Hypothalamus (tissue), 51 donors: ENCODE measurements around the gene SBF1.
"Not testable (repeated sequence)": the region's sequence is repeated elsewhere in the genome, so short reads cannot be mapped to it uniquely, and the experiment has no call there.

ENCODE experiments used
- DNase-seq, 51 donors: peaks; one replicate each; lab custom pipeline; 2025; lab: John Stamatoyannopoulos, UW

Gene SBF1

DNA sequence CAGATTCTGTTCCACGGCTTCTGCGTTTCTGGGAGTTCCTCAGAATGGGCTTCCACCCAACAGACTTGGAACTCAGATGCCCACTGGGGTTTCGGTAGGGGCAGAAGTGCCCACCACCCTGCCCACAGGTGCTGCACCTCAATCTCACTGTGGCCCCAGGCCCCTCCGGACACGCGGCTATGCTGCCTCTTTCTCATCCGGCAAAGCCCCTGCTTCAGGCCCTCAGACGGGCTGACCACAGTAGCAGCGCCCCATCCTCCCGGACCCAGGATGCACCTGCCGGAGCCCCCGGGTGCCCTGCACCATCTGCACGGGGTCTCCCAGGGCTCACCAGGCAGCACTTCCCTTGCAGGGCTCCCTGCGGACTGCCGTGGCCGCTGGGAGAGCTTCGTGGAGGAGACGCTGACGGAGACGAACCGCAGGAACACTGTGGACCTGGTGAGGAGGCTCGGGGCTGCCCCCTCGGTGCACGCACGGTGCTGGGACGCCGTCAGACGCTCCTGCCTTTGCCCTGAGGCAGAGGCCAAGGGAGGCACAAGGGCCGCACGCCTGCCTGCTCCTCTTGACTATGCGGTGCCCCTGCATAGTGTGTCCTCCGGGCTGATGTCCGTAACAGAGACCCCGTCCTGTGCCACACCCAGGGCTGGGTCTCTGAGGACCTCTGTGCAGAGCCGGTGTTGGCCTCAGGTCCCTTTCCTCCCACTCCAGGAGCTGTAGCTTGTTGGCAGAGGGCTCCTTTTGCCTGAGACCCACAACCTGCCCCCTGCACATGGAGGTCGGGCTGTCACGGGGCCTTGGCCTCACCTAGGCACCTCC lies 38.6 kb downstream of the SBF1 start:
- no peak for DNase-seq

DNA sequence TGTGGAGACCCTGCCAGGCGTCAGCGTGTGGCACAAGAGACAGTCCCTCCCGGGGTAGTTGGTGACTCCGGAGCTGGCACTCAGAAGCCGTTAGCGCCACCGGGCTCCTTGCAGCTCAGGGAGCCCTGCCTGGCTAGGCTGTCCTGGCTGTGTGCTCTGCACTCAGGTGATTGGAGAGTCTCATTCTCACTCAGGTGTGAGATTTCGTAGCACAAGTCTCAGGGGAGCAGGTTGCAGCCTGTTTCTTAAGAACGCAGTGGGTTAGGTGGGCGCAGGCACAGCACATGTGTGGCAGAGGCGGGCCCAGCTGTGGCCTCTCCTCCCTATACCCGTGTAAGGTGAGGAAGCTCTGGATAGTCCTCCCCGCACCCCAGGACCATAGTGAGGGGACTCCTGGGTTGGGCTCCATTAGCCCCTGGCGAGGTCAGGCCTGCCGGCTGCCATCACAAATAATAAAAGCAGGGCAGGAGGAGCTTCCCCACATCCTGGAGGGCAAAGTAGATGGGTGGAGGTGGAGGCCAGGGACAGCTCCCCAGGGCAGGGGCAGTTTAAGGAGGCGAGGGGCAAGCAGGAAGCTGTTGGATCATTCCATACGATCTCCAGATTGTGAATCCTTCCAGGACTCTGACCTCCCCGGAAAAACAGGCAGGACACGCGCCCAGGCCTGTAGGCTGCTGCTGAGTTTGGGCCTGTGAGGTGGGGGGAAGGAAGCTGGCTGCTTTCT lies 39.4 kb downstream of the SBF1 start:
- DNase-seq: no peak

DNA sequence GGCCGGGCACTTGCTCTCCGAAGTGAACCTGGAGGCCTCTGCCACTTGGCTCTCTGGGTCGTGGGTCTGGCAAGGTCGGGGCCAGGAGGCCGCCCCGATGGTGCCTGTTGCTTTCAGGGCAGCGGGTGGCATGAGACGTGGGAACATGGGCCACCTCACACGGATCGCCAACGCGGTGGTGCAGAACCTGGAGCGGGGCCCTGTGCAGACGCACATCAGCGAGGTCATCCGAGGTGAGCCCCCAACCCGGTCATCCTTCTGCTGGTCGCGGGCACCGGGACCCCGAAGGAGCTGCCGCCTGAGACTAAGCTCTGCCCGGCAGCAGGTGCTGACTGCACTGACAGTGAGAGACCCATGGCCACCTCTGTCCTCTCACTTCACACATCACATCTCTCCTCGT lies 40.0 kb downstream of the SBF1 start:
- DNase-seq: no peak

DNA sequence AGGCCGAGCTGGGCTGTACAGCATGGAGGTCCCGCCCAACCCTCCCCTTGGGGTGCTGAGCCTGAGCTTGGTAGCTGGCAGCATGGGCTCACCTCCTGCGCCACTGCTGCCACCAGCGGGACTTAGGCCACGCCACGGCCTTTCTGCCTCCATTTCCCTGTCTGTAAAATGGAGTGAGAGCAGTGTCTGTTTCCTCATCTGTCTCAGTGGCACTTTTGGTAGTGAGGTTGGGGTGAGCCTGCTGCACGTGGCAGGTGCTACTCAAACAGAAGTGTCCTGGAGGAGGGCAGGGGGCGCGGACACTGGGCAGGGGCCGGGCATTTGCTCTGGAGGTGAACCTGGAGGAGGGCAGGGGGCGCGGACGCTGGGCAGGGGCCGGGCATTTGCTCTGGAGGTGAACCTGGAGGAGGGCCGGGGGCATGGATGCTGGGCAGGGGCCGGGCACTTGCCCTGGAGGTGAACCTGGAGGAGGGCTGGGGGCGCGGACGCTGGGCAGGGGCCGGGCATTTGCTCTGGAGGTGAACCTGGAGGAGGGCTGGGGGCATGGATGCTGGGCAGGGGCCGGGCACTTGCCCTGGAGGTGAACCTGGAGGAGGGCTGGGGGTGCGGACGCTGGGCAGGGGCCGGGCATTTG lies 41.8 kb downstream of the SBF1 start:
- not testable (repeated sequence) for DNase-seq

DNA sequence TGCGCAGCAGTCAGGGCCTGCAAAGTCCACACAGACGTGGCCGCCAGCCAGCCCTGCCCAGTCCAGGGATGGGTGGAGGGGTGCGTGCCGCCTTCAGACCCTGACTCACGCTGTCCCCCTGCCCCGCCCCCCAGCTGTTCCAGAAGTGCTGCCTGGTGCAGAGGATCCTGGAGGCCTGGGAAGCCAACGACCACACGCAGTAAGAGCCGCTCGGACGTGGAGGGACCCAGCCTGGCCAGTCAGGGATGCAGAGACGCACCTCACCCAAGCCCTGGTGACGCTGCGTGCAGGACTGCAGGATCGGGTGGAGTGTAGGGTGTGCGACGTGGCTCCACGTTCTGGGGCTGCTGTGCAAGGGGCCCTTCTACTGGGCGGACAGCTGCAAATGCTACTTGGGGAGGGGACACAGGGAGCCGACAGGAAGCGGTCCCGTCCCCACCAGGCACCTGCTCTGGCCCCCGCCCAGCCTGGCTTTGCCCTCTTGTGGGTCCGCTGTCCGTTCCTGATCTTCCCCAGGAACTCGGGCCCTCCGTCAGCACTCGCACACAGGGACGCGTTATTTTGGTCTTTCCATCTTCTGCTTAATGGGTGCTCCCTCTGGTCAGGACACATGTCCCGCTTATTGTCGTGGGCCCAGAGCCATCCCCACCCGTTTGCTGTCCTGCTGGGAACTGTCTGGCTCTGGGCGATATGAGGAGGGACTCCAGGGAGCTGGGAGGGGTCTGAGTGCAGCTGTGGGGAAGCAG lies 42.5 kb downstream of the SBF1 start:
- DNase-seq: no peak

DNA sequence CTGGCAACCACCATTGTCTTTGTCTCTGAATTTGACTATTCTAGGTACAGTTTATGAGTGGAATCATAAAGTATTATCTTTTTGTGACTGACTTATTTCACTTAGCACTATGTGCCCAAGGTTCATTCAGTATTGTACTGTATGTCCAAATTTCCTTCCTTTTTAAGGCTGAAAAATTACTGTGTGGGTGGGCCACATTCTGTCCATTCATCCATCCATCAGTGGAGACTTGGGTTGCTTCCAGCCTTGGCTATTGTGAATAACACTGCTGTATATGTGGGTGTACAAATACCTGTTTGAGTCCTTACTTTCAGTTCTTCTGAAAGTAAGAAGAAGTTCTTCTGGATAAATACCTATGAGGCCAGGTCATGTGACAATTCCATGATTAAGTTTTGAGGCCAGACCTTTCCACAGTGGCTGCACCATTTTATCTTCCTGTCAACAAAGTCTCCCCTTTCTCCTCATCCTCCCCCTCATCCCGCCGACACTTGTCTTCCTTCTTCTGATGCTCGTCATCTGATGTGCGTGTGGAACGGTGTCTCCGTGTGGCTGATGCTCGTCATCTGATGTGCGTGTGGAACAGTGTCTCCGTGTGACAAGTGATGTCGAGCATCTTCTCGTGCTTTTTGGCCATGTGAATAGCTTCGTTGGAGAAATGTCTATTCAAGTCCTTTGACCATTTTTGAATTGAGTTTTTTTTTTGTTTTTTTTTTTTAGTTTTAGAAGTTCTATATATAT lies 49.5 kb downstream of the SBF1 start:
- DNase-seq: no peak

DNA sequence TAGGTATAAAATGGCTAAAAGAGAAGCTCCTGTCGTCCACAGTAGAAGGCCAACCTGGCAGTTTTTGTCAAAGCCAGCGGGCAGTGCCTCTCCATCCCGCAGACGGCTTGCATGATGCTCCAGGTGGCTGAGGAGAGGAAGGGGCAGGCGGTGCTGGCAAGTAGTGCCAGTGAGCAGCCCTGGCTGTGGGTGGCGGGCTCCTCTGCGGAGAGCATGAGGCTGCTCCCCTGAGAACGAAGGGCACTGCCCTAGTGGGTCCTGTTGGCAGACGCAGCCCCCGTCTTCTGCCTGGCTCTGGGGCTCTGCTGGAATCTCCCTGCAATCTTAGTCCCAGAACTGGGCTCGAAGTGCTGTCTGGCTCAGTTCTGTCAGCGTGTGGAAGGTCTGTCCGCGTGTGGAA lies 50.9 kb downstream of the SBF1 start:
- DNase-seq: no peak

DNA sequence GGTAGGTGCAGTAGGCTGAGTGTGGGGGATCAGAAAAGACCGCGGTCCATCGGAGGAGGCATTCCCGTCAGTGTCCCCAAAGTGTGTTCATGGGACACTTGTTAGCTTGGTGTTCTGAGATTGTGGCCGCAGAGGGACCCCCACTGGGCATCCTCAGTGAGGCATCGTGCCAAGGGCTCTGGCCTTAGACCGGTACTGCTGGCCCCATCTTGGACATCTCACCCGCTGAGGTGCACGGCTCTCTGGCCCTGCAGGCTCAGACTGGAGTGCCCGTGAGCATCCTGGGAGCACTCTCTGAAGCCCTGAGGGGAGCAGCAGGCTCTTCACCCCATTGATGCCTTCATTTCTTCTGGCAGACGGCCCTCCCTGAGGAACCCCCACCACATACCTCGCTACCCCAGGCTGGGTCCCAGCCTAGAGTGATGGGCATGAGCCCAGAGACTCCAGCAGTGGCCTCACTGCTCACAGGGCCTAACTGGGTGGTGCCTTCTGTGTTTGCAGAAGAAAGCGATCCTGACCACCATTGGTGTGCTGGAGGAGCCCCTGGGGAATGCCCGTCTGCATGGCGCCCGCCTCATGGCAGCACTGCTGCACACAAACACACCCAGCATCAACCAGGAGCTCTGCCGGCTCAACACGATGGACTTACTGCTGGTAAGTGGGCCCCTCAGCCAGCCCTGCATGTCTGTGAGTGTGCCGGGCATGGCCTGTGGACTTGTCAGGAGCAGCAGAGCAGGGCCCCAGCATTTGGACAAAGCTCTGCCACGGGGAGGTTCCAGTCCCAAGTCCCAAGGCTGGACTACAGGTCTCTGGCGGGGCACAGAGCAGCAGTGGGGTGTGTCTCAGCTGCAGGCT lies 51.6 kb downstream of the SBF1 start:
- DNase-seq: no peak

DNA sequence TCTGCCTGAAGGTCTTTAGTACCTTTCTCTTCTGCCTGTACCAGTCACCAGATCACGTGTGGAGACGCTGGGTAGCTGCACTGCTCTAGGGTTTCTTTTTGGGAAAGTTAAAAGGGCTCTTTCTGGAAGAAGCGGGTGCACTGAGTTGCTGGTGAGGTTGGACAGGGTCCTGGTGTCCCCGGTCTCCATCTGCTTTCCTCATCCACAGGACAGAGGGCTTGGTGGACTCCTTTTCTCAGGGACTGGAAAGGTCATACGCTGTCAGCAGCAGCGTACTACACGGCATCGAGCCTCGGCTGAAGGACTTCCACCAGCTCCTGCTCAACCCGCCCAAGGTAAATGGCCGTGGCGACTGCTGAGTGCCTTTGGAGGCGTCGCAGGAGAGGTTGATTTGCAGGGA lies 52.8 kb downstream of the SBF1 start:
- no peak for DNase-seq

DNA sequence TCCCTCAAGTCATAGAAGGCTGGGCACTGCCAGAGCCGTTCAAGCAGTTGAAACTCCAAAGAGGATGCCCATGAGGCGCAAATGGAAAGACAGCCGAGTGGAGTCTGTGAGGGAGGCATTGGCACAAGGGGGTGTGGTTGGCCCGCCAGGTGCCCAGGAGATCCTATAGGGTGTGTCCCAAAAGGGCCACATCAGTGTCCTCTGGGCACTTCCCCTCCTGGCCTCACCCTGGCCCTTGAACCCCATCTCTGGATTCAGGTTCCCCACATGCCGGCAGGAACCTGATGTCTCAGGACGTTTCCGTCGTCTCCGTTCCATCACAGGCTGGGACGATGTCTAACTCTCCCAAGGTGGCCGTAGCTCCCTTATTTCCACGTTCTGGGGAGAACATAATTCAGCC lies 54.3 kb downstream of the SBF1 start:
- no peak for DNase-seq

DNA sequence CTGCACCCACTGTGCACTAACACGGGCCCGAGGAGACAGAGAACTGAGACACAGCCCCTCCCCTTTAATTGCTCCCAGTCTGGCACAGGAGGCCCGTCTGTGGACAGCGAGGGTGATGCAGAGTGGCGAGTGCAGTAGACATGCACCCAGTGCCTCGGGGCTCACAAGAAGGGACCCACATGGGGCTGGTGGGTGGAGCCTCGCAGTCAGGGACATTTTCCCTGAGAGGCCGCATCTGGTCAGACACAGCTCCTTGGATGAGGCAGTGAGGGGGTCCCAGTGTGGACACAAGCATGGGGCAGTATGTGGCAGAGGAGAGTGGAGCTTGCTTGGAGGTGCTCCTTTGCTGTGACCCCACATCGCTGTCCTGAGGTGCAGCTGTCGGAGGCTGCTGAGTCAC lies 54.8 kb downstream of the SBF1 start:
- no peak for DNase-seq

DNA sequence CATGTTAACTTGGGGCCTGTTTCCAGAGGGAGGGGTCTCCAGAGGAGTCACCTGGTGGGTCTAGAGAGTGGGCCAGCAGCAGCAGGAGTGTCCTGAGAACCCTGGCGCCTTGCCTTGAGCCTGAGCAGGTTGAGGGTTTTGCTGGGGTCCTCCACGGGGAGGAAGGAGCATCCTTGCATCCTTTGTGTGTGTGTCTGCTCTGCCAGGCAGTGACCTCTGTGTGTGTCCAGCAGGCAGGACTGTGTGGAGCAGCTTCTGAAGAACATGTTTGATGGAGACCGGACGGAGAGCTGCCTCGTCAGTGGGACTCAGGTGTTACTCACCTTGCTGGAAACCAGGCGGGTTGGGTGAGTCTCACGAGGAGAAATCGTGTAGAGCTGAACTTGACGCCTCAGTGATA lies 55.7 kb downstream of the SBF1 start:
- no peak for DNase-seq

DNA sequence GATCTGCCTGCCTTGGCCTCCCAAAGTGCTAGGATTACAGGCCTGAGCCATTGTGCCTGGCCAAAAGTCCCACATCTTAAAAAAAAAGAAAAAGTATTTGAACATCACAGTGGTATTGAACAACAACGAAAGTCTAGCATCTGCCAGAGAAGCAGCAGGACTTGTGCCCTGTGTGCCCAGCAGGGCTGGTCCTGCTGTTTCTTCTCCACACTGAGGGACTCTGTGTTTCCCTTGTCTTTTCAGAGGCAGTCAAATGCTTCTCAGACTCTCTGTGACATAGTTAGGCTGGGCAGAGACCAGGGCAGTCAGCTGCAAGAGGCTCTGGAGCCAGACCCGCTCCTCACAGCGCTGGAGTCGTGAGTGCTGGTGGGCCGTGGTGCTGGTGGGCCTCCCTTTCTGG lies 56.2 kb downstream of the SBF1 start:
- peak in 11 of 51 donors; percentile 15 to 67 (median 32) for DNase-seq

DNA sequence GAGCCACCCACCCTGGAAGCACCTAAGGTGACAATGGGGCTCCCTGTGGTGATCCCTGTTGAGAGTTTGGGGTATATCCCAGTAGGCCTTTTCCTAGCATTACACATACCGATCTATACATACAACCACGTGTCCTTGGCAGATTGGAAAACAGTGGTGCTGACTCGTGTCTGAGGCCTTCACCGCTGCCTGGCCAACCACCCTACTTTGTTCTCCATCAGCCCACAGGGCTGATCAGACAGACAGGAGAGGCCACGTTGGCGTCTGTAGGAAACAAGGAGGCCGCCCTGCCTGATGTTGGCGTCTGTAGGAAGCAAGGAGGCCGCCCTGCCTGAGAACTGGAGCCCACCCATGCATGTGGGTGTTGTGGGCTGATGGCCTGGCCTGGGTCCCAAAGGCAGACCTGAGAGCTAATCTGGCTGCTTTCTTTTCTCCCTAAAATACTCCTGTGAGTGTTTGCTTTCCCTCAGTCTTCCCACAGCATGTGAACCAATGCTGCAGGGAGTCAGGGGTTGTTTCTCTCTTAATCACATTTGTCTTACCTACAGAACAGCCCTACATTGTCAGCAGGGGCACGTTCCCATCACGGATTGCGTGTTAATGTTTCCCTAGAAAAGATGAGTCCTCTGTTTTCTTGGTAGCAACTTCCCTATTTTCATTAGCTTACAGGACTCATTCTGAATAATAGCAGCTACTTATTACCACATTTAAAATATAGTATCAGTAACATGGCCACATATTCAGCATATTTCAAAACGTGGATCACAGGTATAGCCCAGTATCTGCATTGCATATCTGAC lies 57.2 kb downstream of the SBF1 start:
- peak in 1 of 51 donors; percentile 33 for DNase-seq

DNA sequence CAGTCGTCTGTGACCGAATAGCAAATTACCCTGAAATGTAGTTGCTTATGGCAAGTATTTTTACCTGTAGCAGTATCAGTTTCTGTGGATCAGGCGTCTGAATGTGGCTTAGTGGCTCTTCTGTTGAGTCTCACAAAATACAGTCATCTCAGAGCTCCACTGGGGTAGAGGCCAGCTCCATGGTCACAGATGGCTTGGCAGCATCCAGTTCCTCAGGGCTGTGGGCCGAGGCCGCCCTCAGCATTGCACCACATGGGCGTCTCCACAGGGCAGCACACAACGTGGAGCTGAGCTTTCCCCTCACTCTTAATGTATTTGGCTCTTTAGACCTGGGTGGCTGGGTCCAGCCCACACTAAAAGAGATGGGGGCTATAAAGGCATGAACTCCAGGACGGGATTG lies 57.8 kb downstream of the SBF1 start:
- peak in 5 of 51 donors; percentile 14 to 47 (median 34) for DNase-seq

DNA sequence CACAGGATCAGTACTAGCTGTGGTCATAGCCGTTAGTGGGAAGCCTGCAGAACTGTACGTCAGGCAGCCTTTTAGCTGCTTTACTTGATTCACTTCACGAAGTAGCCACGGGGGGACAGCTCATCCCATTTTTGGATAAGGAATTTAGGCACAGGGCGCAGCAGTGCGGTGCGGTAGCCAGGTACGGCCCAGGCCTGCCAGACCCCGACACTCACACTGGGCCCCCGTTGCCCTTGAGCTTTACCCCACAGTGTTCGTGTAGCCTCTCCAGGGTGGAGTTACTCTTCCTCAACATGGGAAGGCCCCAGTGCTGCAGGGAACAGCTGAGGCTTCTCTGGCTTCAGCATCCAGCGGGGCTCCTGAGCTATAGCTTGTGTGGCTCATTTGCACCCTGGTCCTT lies 59.4 kb downstream of the SBF1 start:
- no peak for DNase-seq

DNA sequence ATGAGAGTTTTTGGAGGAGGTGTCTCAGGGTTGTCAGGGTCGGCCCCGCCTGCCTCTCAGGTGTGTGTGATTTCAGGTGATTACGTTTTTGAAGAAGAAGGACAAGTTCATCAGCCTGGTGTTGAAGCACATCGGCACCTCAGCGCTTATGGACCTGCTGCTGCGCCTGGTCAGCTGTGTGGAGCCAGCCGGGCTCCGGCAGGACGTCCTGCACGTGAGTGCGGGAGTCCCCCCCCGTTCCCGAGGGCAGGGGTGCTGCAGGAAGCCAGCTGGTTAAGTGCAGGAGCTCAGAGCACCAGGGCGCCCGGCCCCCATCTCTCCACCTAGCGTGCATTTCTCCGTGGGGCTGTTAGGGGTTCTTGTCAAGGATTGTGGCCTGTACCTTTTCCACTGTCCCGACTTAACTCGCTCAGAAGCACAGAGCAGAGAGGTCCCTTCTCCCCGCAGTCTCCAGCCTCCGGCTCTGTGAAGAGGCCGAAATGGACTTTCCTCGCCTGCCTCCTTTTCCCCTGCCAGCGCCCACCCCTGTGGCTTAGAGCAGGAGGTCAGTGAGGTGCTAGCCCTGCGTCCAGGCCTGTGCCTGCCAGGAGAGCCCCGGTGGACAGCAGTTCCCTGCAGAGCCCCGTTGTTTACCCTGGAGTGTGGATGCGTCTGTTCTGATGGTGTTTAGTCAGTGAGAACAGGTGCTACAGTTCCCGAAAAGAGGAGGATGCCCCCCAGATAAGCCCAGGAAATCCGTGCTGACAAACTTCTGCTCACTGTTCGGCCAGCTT lies 60.2 kb downstream of the SBF1 start:
- no peak for DNase-seq

DNA sequence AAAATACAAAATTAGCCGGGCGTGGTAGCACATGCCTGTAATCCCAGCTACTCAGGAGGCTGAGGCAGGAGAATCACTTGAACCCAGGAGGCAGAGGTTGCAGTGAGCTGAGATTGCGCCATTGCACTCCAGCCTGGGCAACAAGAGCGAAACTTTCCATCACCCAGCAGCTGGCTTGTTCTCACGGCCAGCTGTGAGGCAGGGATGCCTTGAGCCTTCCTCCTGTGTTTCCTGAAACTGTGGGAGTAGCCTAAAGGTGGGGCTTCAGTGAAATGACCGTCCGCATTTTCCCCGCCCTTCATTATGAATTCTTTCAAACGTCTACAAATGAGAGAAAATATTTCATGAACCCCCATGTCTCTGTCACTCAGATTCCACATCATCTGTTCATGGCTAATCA lies 65.9 kb downstream of the SBF1 start:
- not testable (repeated sequence) for DNase-seq
